H9 (cell line): ENCODE data around the gene NLGN4X. TPM values are rescaled to one million over a fixed set of nuclear protein-coding genes. Genes with fewer than 3 reads are reported as not detected.

Experiments used
- DNase-seq: peaks from one replicate; pipeline ENCODE4 v3.0.0-alpha.2; 2017
- H2AFZ ChIP-seq: one replicate; pipeline ENCODE4 v1.6.1; 2013; ENCODE audit warnings: mild to moderate bottlenecking, low read length, control low read depth, moderate library complexity
- H2AK5ac ChIP-seq: 2 replicates; pipeline ENCODE4 v1.6.1; 2013; ENCODE audit warnings: low read length, control low read depth, mixed read lengths; ENCODE audit not compliant: insufficient read length
- H2BK120ac ChIP-seq: one replicate; pipeline ENCODE4 v1.6.1; 2013; ENCODE audit warnings: low read depth, mild to moderate bottlenecking, low read length, control low read depth, inconsistent platforms; ENCODE audit not compliant: poor library complexity, severe bottlenecking
- H2BK12ac ChIP-seq: 2 replicates; pipeline ENCODE4 v1.6.1; 2013; ENCODE audit warnings: low read length, control low read depth, mixed read lengths, low read depth; ENCODE audit not compliant: insufficient read length
- H2BK15ac ChIP-seq: 2 replicates; pipeline ENCODE4 v1.6.1; 2013; ENCODE audit warnings: low read depth, low read length, control low read depth
- H2BK20ac ChIP-seq: one replicate; pipeline ENCODE4 v1.6.1; 2013; ENCODE audit warnings: low read depth, mild to moderate bottlenecking, low read length, control low read depth, inconsistent platforms; ENCODE audit not compliant: poor library complexity, severe bottlenecking
- H2BK5ac ChIP-seq: 2 replicates; pipeline ENCODE4 v1.6.1; 2013; ENCODE audit warnings: low read length, control low read depth, mixed read lengths; ENCODE audit not compliant: insufficient read length
- H3K14ac ChIP-seq: 2 replicates; pipeline ENCODE4 v1.6.1; 2013; ENCODE audit warnings: low read length, control low read depth; ENCODE audit not compliant: insufficient read depth
- H3K18ac ChIP-seq: 2 replicates; pipeline ENCODE4 v1.6.1; 2013; ENCODE audit warnings: low read depth, mild to moderate bottlenecking, mixed read lengths, low read length, control low read depth; ENCODE audit not compliant: insufficient read length
- H3K23ac ChIP-seq: 2 replicates; pipeline ENCODE4 v1.6.1; 2013; ENCODE audit warnings: low read length, control low read depth, mixed read lengths, low read depth; ENCODE audit not compliant: insufficient read length
- H3K23me2 ChIP-seq: 2 replicates; pipeline ENCODE4 v1.6.1; 2013; ENCODE audit warnings: low read depth, mild to moderate bottlenecking, mixed read lengths, low read length, control low read depth; ENCODE audit not compliant: insufficient read length, poor library complexity, severe bottlenecking
- H3K27ac ChIP-seq: 2 replicates; pipeline ENCODE4 v1.5.1; 2013; ENCODE audit warnings: low read length, control low read depth, mixed read lengths, low read depth; ENCODE audit not compliant: insufficient read length
- H3K27me3 ChIP-seq: 2 replicates; pipeline ENCODE4 v1.6.1; 2013; ENCODE audit warnings: low read length, control low read depth, inconsistent platforms; ENCODE audit not compliant: insufficient read depth
- H3K4ac ChIP-seq: 2 replicates; pipeline ENCODE4 v1.6.1; 2013; ENCODE audit warnings: low read depth, mild to moderate bottlenecking, control low read depth, inconsistent platforms, low read length, moderate library complexity
- H3K4me1 ChIP-seq: 2 replicates; pipeline ENCODE4 v1.6.1; 2013; ENCODE audit warnings: low read length, control low read depth, inconsistent platforms; ENCODE audit not compliant: insufficient read depth
- H3K4me2 ChIP-seq: 2 replicates; pipeline ENCODE4 v1.6.1; 2013; ENCODE audit warnings: low read length, control low read depth, mixed read lengths; ENCODE audit not compliant: insufficient read length, insufficient read depth
- H3K56ac ChIP-seq: 2 replicates; pipeline ENCODE4 v1.6.1; 2013; ENCODE audit warnings: low read depth, mild to moderate bottlenecking, mixed read lengths, low read length, control low read depth; ENCODE audit not compliant: insufficient read length
- H3K79me1 ChIP-seq: 2 replicates; pipeline ENCODE4 v1.6.1; 2013; ENCODE audit warnings: low read depth, mild to moderate bottlenecking, moderate library complexity, low read length, control low read depth, inconsistent platforms; ENCODE audit not compliant: insufficient read depth, poor library complexity, severe bottlenecking
- H3K79me2 ChIP-seq: 2 replicates; pipeline ENCODE4 v1.6.1; 2013; ENCODE audit warnings: low read length, control low read depth, inconsistent platforms; ENCODE audit not compliant: insufficient read depth
- H3K9ac ChIP-seq: 2 replicates; pipeline ENCODE4 v1.6.1; 2013; ENCODE audit warnings: low read length, control low read depth, mixed read lengths; ENCODE audit not compliant: insufficient read length; ENCODE audit errors: extremely low read depth
- H3K9me3 ChIP-seq: one replicate; pipeline ENCODE4 v1.6.1; 2013; ENCODE audit warnings: low read depth, low read length, inconsistent platforms; ENCODE audit not compliant: control insufficient read depth
- H3T11ph ChIP-seq: one replicate; pipeline ENCODE4 v1.6.1; 2013; ENCODE audit warnings: mild to moderate bottlenecking, low read length, control low read depth, inconsistent platforms
- H4K20me1 ChIP-seq: one replicate; pipeline ENCODE4 v1.6.1; 2013; ENCODE audit not compliant: control insufficient read depth, insufficient read length, insufficient read depth
- H4K5ac ChIP-seq: 2 replicates; pipeline ENCODE4 v1.6.1; 2013; ENCODE audit warnings: low read depth, mild to moderate bottlenecking, mixed read lengths, low read length, control low read depth; ENCODE audit not compliant: insufficient read length
- H4K8ac ChIP-seq: replicated peaks from 2 replicates; pipeline ENCODE4 v1.6.1; 2013; ENCODE audit warnings: low read length, control low read depth, mixed read lengths, low read depth; ENCODE audit not compliant: insufficient read length
- H4K91ac ChIP-seq: 2 replicates; pipeline ENCODE4 v1.6.1; 2013; ENCODE audit warnings: low read depth, mild to moderate bottlenecking, moderate library complexity, mixed read lengths, low read length, control low read depth; ENCODE audit not compliant: insufficient read length
- H3K27ac Mint-ChIP-seq, 3 experiments: 2 replicates in 2 of 3; 3 replicates in 1 of 3; pipeline ENCODE4 v1.8.0; 2020 to 2021; ENCODE audit warnings: mixed read lengths in 3 of 3, mild to moderate bottlenecking in 1 of 3, moderate library complexity in 1 of 3
- H3K27me3 Mint-ChIP-seq: 2 replicates; pipeline ENCODE4 v1.8.0; 2021; ENCODE audit warnings: low read depth, mild to moderate bottlenecking, moderate library complexity, mixed read lengths
- H3K36me3 Mint-ChIP-seq, 3 experiments: 2 replicates in 2 of 3; 3 replicates in 1 of 3; pipeline ENCODE4 v1.8.0; 2020 to 2021; ENCODE audit warnings: low read depth in 3 of 3, mixed read lengths in 3 of 3; ENCODE audit not compliant: insufficient read depth in 1 of 3
- H3K4me1 Mint-ChIP-seq, 2 experiments: 2 replicates each; pipeline ENCODE4 v1.8.0; 2020; ENCODE audit warnings: mixed read lengths in 2 of 2
- H3K4me3 Mint-ChIP-seq, 2 experiments: 2 replicates in 1 of 2; 3 replicates in 1 of 2; pipeline ENCODE4 v1.8.0; 2020 to 2021; ENCODE audit warnings: mild to moderate bottlenecking in 2 of 2, mixed read lengths in 2 of 2, moderate library complexity in 1 of 2
- H3K9me3 Mint-ChIP-seq, 2 experiments: 2 replicates in 1 of 2; 3 replicates in 1 of 2; pipeline ENCODE4 v1.8.0; 2020; ENCODE audit warnings: mild to moderate bottlenecking in 2 of 2, mixed read lengths in 2 of 2, moderate library complexity in 1 of 2
- CTCF ChIP-seq: fragments of 200-600 bp; sonication (generic); conservative IDR thresholded peaks from 3 replicates; pipeline ENCODE4 v1.8.0; 2021; ENCODE audit warnings: antibody characterized with exemption, mild to moderate bottlenecking
- total RNA-seq: library from RNA; stranded (reverse); gene quantifications from 2 replicates; pipeline ENCODE4 v1.2.1, GENCODE V29; 2021

Gene NLGN4X
- total RNA-seq, 1 experiment from 2014 or later, result 111 TPM

GRCh38 chrX:5971300-5971699 is 257.4 kb downstream of the NLGN4X start:
- H3K27ac ChIP-seq, result no peak overlapping the region
- peaks cover 16% of the 10 kb centered on the region; the same call in 1 of the 2 replicates for H3K79me2 ChIP-seq
- H3K4me1 Mint-ChIP-seq, result peaks cover 3 to 21% of the 10 kb centered on the region in 2 experiments; a peak in 3 of 4 replicates
- H2BK120ac ChIP-seq, result no peak overlapping the region
- no peak overlapping the region for H3K56ac ChIP-seq
- H4K91ac ChIP-seq, result no peak overlapping the region
- H4K8ac ChIP-seq, result no peak overlapping the region
- H2AK5ac ChIP-seq, result no peak overlapping the region
- H2BK20ac ChIP-seq, result no peak overlapping the region
- H3T11ph ChIP-seq, result no peak overlapping the region
- H3K14ac ChIP-seq, result no peak overlapping the region
- H2BK15ac ChIP-seq, result no peak overlapping the region
- no peak overlapping the region for H3K27ac Mint-ChIP-seq
- H2AFZ ChIP-seq, result no peak overlapping the region
- no peak overlapping the region for H3K4me2 ChIP-seq
- H3K4me1 ChIP-seq, result peaks cover 9% of the 10 kb centered on the region; the same call in 1 of the 2 replicates
- no peak overlapping the region for H3K23ac ChIP-seq
- H3K9me3 ChIP-seq, result no peaks in the 10 kb centered on the region
- H2BK5ac ChIP-seq, result no peak overlapping the region
- no peaks in the 10 kb centered on the region; the same call in 1 of the 2 replicates for H3K27me3 ChIP-seq
- H3K9ac ChIP-seq, result no peak overlapping the region
- peaks cover 3% of the 10 kb centered on the region for H3K79me1 ChIP-seq
- no peak overlapping the region for H3K4me3 Mint-ChIP-seq
- H4K5ac ChIP-seq, result no peak overlapping the region
- no peak overlapping the region for H3K18ac ChIP-seq
- no peak overlapping the region for H3K4ac ChIP-seq
- peaks cover 8 to 11% (median 9%) of the 10 kb centered on the region in 3 experiments; a peak in 6 of 7 replicates for H3K36me3 Mint-ChIP-seq
- H3K27me3 Mint-ChIP-seq, result no peaks in the 10 kb centered on the region
- TF ChIP-seq CTCF, result no peak
- H3K9me3 Mint-ChIP-seq, result no peaks in the 10 kb centered on the region
- no peak overlapping the region for H2BK12ac ChIP-seq
- no peaks in the 10 kb centered on the region for H4K20me1 ChIP-seq
- H3K23me2 ChIP-seq, result no peaks in the 10 kb centered on the region
- DNase-seq, result no peak
